Islet precursor cell (in vitro differentiated cells): ENCODE results near the gene KSR2.
A peak's percentile ranks its signal among the peaks of the same experiment; 100 is the strongest.

ENCODE experiments used
- DNase-seq: peaks from one replicate; pipeline ENCODE4 v3.0.0-alpha.2; 2018

The KSR2 gene

DNA sequence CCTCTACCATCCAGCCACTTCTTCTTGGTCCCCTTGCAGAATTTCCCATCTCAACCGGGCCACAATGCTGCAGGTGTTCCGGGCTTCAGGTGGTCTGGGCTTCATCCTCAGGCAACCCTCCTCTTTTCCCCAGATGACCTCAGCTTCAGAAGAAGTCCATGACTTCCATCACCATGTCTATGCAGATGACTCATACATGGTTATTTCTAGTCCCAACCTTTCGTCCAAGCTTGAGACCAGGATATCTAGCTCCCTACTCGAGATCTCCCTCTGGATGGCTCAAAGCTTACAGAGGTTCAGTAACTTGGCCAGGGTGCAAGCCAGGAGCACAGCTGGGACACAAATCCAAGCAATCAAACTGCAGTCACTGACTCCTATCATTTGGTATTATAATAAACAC lies 452.8 kb downstream of the KSR2 start:
- no peak for DNase-seq

- no peak for DNase-seq
Measured at GRCh38 chr12:117514016-117514415, 454.8 kb downstream of the KSR2 start.

- DNase-seq, result no peak
Measured at GRCh38 chr12:117513353-117513752, 455.4 kb downstream of the KSR2 start.

- no peak for DNase-seq
Measured at GRCh38 chr12:117508468-117508867, 460.3 kb downstream of the KSR2 start.

DNA sequence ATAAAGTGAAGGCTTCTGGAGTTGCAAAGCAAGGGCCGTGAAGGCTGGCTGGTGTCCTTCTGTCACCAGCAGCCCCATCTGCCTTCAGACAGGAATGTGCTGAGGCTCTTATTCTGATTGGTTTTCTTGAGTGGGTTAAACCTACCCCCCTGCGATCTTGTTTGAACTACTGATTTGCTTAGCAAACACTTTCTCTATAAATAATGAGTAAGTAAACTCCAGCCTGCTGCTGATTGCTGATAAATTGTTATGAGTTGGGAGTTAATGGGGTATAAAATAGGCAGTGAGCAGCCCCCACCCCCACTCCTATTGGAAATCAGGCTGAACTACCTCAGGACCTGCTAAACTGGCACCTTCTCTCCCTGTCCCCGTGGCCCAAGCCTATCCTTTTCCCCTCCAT lies 461.2 kb downstream of the KSR2 start:
- DNase-seq, result no peak

DNA sequence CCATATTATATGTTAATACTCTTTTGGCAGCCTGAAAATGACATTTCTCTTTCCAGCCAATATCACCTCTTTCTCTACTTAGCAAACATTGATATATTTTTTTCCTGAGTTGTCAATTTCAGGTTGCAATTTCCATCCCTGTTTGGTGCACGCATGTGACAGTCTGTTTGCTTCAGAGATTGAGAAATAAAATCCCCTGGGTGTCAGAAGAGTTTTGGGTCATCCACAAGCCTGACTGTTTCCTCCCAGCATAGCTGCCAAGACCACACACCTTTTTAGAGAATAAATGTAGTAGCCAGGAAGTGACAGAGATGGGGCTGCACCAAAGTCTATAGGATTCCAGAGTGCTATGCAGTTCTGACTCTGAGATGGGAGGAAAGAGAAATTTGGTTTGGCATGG lies 462.5 kb downstream of the KSR2 start:
- DNase-seq, result no peak

DNA sequence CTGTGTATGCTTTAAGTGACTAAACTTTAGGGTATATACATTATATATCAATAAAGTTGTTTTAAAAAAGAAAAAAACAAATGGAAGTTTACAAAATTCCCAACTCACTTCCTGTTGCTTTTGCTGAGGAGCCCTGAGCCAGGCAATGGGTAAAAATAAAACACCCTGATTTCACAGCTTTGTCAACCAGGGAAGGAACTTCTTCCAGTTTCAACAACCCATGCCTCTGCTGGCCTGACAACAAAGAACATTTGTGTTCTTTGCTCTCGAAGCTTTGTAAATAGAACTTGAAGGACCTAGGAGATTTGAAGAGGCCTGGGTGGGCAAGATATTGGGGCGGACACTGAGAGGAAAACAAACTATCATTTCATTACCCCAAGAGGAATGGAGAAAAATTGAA lies 466.2 kb downstream of the KSR2 start:
- DNase-seq, result no peak

GRCh38 chr12:117502233-117502632 lies 466.6 kb downstream of the KSR2 start:
- DNase-seq, result no peak

DNA sequence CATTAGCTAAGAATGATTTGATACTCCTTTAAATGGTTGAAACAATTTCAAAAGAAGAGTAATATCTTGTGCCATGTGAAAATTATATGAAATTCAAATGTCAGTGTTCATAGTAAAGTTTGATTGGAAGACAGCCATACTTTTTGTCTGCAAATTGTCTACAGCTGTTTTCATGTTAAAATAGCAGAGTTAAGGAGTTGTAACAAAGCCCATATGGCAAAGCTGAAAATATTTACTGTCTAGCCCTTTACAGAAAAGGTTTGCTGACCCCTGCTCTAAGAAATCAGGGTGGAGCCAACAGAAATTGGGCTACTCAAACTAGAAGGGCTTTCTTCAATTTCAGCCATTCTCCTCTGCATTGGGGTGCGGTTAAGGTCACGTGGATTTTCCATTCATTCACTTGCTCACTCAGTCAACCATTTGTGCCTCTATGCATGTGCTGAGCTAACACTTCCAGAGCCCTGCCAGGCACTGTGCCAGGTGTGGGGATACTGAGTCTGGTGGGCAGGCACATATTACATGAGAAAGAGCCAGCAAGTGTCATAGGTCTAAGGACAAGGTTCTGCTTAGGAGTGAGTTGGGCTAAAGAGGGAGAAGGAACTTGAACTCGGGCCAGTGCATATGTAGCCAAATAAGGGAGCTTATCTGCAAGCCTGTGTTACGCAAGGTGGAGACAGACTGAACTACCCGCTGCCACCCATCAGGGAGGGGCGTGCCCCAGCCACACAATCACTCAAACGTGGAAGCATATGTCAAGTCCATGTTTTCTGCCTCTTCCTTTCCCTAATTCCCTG lies 467.5 kb downstream of the KSR2 start:
- no peak for DNase-seq

DNA sequence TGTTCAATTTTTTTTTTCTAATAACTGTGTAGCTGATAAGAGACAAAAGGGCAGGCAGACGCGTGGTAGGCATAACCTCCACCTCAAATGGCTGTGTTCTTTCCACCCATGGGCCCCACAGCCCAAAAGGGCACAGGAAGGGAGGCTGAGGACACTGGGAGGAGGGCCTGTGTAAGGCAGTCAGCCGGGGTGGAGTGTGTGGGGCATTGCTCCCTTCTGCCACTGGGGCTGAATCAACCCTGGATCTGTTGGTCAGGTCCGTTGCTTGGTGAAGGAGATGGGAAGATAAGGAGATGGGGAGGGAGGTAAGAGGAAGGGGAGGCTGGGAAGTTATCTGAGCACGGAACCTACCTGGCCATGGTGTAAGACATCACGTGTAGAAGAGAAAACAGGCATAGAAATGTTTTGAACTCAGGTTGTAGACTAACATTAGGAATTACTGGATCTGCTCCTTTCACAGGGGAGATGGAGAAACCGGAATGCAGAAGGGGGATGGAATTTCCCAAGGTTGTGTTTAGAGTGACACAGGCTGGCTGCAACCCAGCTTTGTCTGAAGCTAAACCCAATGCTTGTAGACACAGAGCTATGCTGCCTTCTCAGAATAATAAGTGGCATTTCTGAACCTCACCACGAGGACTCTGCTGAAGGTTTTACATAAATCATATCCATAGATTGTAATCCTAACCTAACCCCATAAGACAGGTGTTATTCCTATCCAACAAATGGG lies 468.9 kb downstream of the KSR2 start:
- no peak for DNase-seq

DNA sequence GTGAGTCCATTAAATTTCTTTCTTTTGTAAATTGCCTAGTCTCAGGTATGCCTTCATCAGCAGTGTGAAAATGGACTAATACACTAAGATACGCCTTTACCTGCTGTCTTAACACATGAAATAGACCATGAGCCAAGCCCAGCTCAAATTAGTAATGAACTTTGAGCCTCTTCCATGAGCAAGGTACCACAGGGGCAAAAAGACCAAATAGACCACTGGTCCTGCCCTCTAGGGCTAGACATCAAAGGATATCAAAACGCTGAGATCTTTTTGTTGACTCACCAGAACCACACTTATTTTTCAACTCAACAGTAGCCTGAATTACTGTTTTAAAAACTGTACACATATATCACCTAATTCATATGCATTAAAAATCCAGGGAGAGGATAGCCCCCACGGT lies 469.9 kb downstream of the KSR2 start:
- no peak for DNase-seq

DNA sequence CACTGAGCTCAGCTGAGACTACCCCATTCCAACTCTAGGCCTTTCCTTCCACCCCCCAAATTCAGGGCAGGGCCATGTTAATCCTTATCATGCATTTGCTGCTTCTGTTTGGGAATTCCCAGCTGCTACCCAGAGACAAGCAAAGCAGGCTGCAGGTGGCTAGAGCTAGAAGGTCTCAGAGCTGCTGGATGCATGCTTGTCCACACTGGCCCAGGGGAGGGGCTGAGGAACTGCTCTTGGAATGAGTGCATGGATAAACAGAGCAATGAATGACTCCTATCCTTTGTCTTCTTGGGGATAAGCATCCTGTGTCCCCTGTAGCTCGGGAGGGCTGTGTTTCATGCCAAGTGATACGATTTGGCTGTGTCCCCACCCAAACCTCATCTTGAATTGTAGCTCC lies 470.5 kb downstream of the KSR2 start:
- no peak for DNase-seq

- DNase-seq, result no peak
Measured at GRCh38 chr12:117497407-117497806, 471.4 kb downstream of the KSR2 start.

GRCh38 chr12:117494833-117495655 lies 473.7 kb downstream of the KSR2 start:
- no peak for DNase-seq

- DNase-seq, result no peak
Measured at GRCh38 chr12:117491711-117492110, 477.1 kb downstream of the KSR2 start.

- DNase-seq, result no peak
Measured at GRCh38 chr12:117490130-117490529, 478.7 kb downstream of the KSR2 start.

DNA sequence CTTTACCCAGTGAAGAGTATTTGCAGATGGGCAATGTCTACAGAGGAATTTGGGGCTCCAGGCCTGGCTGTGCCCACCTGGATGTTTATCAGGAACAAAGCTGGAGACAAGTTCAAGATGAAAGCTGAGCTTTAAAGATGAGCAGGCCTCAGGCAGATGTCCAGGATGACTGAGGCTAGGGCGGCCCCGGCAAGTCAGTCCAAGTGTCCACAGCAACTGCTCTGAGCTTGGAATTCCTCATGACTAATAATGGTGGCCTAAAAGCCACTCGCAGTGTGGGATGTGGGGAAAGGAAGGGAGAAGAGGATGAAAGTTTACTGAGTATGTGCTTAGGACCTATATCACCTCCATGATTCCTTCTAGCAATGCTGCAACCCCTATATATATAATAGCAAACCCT lies 479.1 kb downstream of the KSR2 start:
- DNase-seq, result no peak

DNA sequence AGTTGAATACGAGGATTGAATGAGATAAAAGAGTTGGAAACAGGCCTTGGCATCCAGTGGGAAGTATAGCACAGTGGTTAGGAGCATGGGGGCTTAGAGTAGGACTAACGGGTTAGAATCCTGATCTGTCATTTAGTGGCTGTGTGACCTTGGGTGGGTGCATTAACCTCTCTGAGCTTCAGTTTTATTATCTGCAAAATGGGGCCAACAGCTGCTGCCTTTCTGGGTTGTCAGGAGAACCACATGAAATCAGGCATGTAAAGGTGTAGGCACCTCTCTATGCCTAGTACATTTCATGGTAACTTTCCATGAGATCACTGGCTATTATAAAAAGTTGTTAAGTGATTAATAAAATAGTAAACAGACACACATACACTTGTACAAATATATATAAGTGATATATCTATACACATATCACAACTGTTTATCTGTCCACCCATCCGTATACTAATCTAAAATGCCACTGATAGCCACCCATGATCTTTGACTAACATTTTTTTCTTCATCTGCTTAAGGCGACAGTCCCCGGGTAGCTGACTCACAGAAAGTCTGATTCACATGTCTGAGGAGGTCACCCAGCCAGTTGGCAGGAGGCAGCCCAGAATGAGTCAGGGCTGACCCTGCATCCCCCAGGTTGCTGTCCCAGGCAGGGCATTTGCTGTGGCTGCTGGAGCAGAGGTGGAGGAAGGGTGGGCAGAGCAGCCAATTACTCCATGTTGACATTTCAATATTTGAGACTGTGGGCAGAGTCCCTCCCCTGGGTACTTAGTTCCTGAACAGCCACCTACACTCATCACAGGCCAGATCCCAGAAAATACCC lies 481.7 kb downstream of the KSR2 start:
- peak; percentile 95 for DNase-seq

DNA sequence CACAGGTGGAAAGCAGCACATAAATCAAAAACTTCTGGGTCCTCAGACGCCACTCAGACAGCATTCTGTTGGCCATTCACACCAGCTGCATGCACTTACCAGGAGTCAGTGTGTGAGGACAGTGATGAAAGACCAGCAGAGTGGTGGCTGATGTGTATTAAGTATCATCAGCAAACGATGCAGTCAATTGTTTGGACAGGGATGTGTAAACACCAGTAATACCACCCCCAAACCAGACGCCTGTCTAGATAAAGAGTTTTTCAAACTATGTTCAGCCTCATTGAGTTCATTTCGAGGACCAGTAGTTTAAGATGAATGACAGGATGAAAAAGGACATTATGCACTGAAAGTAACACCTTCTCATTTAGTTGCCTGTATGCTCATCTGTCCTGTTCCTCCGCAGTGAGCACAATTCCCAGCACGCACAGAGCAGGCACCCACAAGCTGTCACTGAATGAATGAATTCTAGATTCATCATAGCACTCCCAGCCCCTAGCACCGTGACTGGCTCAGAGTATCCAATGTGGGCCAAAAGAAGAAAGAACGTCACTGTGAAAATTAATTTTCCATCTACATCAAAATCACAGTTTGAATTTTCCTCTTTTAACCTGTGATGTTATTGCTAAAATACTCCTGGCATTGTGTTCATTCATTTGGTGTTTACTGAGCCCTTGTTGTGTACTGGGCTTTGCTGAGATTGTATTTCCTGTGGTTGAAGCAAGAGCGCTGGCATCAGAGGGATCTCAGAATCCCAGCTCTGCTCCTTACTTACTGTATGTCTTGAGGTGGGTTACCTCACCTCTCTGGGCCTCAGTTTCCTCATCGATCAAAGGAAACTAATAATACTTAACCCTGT lies 482.6 kb downstream of the KSR2 start:
- DNase-seq, result no peak

DNA sequence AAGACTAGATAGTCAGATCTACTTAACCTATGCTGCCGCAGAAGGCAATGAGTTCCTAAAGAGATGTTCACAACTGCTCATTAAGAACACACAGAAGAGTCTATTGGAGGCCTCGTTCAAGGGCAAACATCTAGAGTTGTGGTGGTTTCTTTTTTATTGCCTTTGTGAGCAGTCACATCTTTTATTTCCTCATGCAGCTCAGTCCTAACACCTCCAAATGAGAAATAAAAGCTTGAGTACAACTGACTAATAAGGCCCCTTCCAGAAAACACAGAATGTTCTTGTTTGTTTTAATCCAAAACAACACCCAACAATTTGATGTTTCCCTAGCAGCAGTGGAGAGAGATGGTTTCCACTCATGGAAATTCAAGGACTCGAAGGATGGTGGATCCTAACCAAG lies 483.9 kb downstream of the KSR2 start:
- no peak for DNase-seq

- DNase-seq, result no peak
Measured at GRCh38 chr12:117483501-117483900, 485.3 kb downstream of the KSR2 start.

DNA sequence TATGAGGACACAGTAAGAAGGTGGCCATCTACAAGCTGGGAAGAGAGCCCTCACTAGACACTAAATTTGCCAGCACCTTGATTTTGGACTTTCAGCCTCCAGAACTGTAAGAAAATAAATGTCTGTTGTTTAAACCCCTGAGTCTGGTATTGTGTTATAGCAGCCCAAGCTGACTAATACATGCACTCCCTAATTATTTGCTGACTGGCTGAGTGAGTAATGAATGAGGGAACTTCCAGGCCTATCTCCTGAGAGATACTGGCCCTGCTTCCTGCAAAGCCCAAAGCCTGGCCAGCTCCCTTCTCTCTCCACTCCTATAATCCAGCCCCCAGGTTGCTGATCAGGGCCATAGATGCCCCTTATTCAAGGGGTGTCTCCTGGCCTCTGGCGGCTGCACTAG lies 487.3 kb downstream of the KSR2 start:
- no peak for DNase-seq
